ENCODE data around the gene ZNF219. TPM values are rescaled to one million over a fixed set of nuclear protein-coding genes. Genes with fewer than 3 reads are reported as not detected.
A peak's percentile ranks its signal among the peaks of the same experiment; 100 is the strongest.

ZNF219 gene
- total and polyA plus RNA-seq, 2 of the 13 experiments (the other 11 are each of a cell fraction or from before 2014, with no cell fraction given): 34.5 to 36.6 TPM

DNA sequence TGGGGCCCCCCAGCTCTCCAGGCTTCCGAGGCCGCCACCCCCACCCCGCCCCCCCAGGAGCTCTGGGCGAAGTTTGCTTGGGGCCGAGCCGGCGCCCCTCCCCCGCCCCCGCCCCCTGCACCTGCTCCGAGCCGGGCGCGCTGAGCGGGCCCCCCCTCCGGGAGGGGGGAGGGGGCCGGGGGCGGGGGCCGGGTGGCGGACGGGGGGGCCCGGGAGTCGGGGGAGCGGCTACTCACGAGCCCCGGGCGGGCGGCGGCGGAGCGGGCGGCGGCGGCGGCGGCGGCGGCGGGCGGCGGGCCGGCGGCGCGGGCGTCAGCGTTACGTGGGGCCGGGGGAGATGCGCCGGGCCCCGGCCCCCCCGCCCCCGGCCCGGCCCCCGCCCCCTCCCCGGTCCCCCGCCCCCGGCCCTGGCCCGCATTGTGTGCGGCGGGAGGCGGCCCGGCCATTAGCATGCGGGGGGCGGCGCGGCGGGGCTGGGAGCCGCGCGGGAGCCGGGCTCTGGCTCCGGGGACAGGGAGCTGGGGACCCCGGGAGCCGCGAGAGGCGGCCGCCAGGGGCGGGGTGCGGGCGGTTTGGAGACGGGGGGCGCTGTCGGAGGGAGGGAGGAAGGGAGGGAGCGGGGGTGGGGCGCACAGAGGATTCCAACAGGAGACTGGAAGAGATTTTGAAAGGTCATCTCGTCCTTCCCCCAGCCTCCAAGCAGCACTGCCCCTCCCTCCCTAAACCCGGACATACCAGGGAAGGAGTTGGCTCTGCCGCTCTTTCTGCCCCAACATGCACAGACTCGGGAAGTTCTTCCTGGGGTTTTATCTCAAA is at the start of gene ZNF219 (continued):
- TF ChIP-seq, protein P1, sequence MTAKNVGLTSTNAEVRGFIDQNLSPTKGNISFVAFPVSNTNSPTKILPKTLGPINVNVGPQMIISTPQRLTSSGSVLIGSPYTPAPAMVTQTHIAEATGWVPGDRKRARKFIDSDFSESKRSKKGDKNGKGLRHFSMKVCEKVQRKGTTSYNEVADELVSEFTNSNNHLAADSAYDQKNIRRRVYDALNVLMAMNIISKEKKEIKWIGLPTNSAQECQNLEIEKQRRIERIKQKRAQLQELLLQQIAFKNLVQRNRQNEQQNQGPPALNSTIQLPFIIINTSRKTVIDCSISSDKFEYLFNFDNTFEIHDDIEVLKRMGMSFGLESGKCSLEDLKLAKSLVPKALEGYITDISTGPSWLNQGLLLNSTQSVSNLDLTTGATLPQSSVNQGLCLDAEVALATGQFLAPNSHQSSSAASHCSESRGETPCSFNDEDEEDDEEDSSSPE (CRISPR knock-in tag; IDR thresholded peaks at IDR 0.05): 0 out of 2 replicates have a peak, but pooled peaks have one; percentile 22
- TF ChIP-seq, protein P2, sequence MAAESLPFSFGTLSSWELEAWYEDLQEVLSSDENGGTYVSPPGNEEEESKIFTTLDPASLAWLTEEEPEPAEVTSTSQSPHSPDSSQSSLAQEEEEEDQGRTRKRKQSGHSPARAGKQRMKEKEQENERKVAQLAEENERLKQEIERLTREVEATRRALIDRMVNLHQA (CRISPR knock-in tag; IDR thresholded peaks at IDR 0.05): no peak
- TF ChIP-seq ZNF263 (CRISPR knock-in tag; IDR thresholded peaks at IDR 0.05) (no peak), ZSCAN31 (CRISPR knock-in tag; IDR thresholded peaks at IDR 0.05; ENCODE audit: low read depth) (no peak), ZNF468 (CRISPR knock-in tag; IDR thresholded peaks at IDR 0.05) (no peak), ZNF703 (CRISPR knock-in tag; IDR thresholded peaks at IDR 0.05; ENCODE audit: borderline replicate concordance) (no peak), ZNF547 (CRISPR knock-in tag; IDR thresholded peaks at IDR 0.05) (no peak), ELF1 (CRISPR knock-in tag; IDR thresholded peaks at IDR 0.05) (peak; percentile 39; the same call in 1 of the 2 replicates), HIVEP1 (CRISPR knock-in tag; IDR thresholded peaks at IDR 0.05) (no peak), HNF1A (IDR thresholded peaks at IDR 0.05; ENCODE audit: low read depth) (no peak), HNF1A (CRISPR knock-in tag; IDR thresholded peaks at IDR 0.05; ENCODE audit: borderline replicate concordance) (no peak), SIN3B (IDR thresholded peaks at IDR 0.05; ENCODE audit: low read length) (no peak), RFXANK (CRISPR knock-in tag; IDR thresholded peaks at IDR 0.05) (no peak), ZFP36 (IDR thresholded peaks at IDR 0.05; ENCODE audit: borderline replicate concordance, low read depth, low read length, partially characterized antibody) (no peak), TAF1 (CRISPR knock-in tag; IDR thresholded peaks at IDR 0.05) (peak; percentile 37; the same call in 1 of the 2 replicates), SIN3A (IDR thresholded peaks at IDR 0.05; ENCODE audit: borderline replicate concordance, low read depth, low read length) (peak; percentile 74; the same call in 1 of the 2 replicates)
- TF ChIP-seq, protein P3, sequence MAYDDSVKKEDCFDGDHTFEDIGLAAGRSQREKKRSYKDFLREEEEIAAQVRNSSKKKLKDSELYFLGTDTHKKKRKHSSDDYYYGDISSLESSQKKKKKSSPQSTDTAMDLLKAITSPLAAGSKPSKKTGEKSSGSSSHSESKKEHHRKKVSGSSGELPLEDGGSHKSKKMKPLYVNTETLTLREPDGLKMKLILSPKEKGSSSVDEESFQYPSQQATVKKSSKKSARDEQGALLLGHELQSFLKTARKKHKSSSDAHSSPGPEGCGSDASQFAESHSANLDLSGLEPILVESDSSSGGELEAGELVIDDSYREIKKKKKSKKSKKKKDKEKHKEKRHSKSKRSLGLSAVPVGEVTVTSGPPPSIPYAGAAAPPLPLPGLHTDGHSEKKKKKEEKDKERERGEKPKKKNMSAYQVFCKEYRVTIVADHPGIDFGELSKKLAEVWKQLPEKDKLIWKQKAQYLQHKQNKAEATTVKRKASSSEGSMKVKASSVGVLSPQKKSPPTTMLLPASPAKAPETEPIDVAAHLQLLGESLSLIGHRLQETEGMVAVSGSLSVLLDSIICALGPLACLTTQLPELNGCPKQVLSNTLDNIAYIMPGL (CRISPR knock-in tag; IDR thresholded peaks at IDR 0.05; ENCODE audit: borderline replicate concordance in 1 of 2, low read depth in 1 of 2): peak in 1 of 2 experiments; percentile 37; a peak in 1 of 4 replicates
- TF ChIP-seq, protein P4, sequence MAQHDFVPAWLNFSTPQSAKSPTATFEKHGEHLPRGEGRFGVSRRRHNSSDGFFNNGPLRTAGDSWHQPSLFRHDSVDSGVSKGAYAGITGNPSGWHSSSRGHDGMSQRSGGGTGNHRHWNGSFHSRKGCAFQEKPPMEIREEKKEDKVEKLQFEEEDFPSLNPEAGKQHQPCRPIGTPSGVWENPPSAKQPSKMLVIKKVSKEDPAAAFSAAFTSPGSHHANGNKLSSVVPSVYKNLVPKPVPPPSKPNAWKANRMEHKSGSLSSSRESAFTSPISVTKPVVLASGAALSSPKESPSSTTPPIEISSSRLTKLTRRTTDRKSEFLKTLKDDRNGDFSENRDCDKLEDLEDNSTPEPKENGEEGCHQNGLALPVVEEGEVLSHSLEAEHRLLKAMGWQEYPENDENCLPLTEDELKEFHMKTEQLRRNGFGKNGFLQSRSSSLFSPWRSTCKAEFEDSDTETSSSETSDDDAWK (CRISPR knock-in tag; IDR thresholded peaks at IDR 0.05): no peak
- TF ChIP-seq, protein P5, sequence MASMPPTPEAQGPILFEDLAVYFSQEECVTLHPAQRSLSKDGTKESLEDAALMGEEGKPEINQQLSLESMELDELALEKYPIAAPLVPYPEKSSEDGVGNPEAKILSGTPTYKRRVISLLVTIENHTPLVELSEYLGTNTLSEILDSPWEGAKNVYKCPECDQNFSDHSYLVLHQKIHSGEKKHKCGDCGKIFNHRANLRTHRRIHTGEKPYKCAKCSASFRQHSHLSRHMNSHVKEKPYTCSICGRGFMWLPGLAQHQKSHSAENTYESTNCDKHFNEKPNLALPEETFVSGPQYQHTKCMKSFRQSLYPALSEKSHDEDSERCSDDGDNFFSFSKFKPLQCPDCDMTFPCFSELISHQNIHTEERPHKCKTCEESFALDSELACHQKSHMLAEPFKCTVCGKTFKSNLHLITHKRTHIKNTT (CRISPR knock-in tag; IDR thresholded peaks at IDR 0.05): no peak

Measured in HepG2 (cell line).